WTC11 (cell line): ENCODE results near the gene ITPR1. TPM values are rescaled to one million over a fixed set of nuclear protein-coding genes. Genes with fewer than 3 reads are reported as not detected.

Experiments used
- ATAC-seq: fragments of 200-7000 bp; cut with Tn5 transposase; 2 replicates; pipeline ENCODE4 v1.10.0; 2021; ENCODE audit warnings: mild to moderate bottlenecking, moderate library complexity
- CTCF ChIA-PET: fragments of 300-600 bp; sonication (Branson Sonifier 250); formaldehyde crosslinking; loops from one replicate; lab custom pipeline; 2021; ENCODE audit warnings: antibody characterized with exemption; lab: Charles Lee
- POLR2A ChIA-PET: fragments of 350-600 bp; sonication (Branson Sonifier 250); formaldehyde crosslinking; loops from one replicate; lab custom pipeline; 2021; ENCODE audit warnings: antibody characterized with exemption; lab: Charles Lee
- DNase-seq: peaks from one replicate; pipeline ENCODE4 v3.0.0; 2021; ENCODE audit warnings: low spot score
- H3K27ac Mint-ChIP-seq: 2 replicates; pipeline ENCODE4 v1.8.0; 2021; ENCODE audit warnings: mixed read lengths
- H3K27me3 Mint-ChIP-seq: 2 replicates; pipeline ENCODE4 v1.8.0; 2021; ENCODE audit warnings: low read depth, mild to moderate bottlenecking, moderate library complexity, mixed read lengths
- H3K36me3 Mint-ChIP-seq: 2 replicates; pipeline ENCODE4 v1.8.0; 2021; ENCODE audit warnings: mixed read lengths
- H3K4me1 Mint-ChIP-seq: 2 replicates; pipeline ENCODE4 v1.8.0; 2022; ENCODE audit warnings: mixed read lengths
- H3K4me3 Mint-ChIP-seq: 2 replicates; pipeline ENCODE4 v1.8.0; 2021; ENCODE audit warnings: mild to moderate bottlenecking, moderate library complexity, mixed read lengths
- H3K9me3 Mint-ChIP-seq: 2 replicates; pipeline ENCODE4 v1.8.0; 2021; ENCODE audit warnings: mixed read lengths
- FOXJ3 ChIP-seq: sonication (generic); formaldehyde crosslinking; IDR thresholded peaks from 2 replicates; pipeline ENCODE4 v1.9.0; 2021; ENCODE audit warnings: missing genetic modification reagents, mild to moderate bottlenecking, borderline replicate concordance
- GRHL2 ChIP-seq: fragments of 250-450 bp; sonication (Bioruptor Pico); IDR thresholded peaks from 2 replicates; pipeline ENCODE4 v1.8.0; 2022; ENCODE audit warnings: mild to moderate bottlenecking, moderate library complexity; ENCODE audit not compliant: insufficient replicate concordance, severe bottlenecking
- HMGA2 ChIP-seq: fragments of 250-450 bp; sonication (Bioruptor Pico); IDR thresholded peaks from 2 replicates; pipeline ENCODE4 v1.4.0; 2021; ENCODE audit warnings: mild to moderate bottlenecking, moderate library complexity
- JUN ChIP-seq: sonication (generic); formaldehyde crosslinking; IDR thresholded peaks from 2 replicates; pipeline ENCODE4 v1.8.0; 2023; ENCODE audit warnings: mild to moderate bottlenecking, missing genetic modification reagents
- MLX ChIP-seq: sonication (generic); formaldehyde crosslinking; IDR thresholded peaks from 2 replicates; pipeline ENCODE4 v1.8.1; 2023; ENCODE audit warnings: mild to moderate bottlenecking, missing genetic modification reagents, moderate library complexity
- NR1H2 ChIP-seq: sonication (generic); formaldehyde crosslinking; IDR thresholded peaks from 2 replicates; pipeline ENCODE4 v1.9.0; 2021; ENCODE audit warnings: mild to moderate bottlenecking, moderate library complexity, missing genetic modification reagents
- NR2C2 ChIP-seq: sonication (generic); formaldehyde crosslinking; IDR thresholded peaks from 2 replicates; pipeline ENCODE4 v1.8.0; 2022; ENCODE audit warnings: mild to moderate bottlenecking, missing genetic modification reagents
- RELA ChIP-seq: sonication (generic); formaldehyde crosslinking; IDR thresholded peaks from 2 replicates; pipeline ENCODE4 v1.8.1; 2022; ENCODE audit warnings: missing genetic modification reagents, mild to moderate bottlenecking, borderline replicate concordance
- SMAD4 ChIP-seq: sonication (generic); formaldehyde crosslinking; IDR thresholded peaks from 2 replicates; pipeline ENCODE4 v1.8.0; 2022; ENCODE audit warnings: mild to moderate bottlenecking, missing genetic modification reagents
- USF2 ChIP-seq: sonication (generic); formaldehyde crosslinking; IDR thresholded peaks from 2 replicates; pipeline ENCODE4 v1.8.1; 2023; ENCODE audit warnings: mild to moderate bottlenecking, missing genetic modification reagents, moderate library complexity
- ZNF138 ChIP-seq: sonication (generic); formaldehyde crosslinking; conservative IDR thresholded peaks from 2 replicates; pipeline ENCODE4 v1.8.1; 2022; ENCODE audit warnings: mild to moderate bottlenecking, moderate library complexity, missing genetic modification reagents
- ZNF232 ChIP-seq: sonication (generic); formaldehyde crosslinking; IDR thresholded peaks from 2 replicates; pipeline ENCODE4 v1.8.0; 2022; ENCODE audit warnings: mild to moderate bottlenecking, missing genetic modification reagents
- ZNF263 ChIP-seq: sonication (generic); formaldehyde crosslinking; IDR thresholded peaks from 2 replicates; pipeline ENCODE4 v1.8.1; 2022; ENCODE audit warnings: low read depth, mild to moderate bottlenecking, moderate library complexity, missing genetic modification reagents
- ZNF317 ChIP-seq: sonication (generic); formaldehyde crosslinking; IDR thresholded peaks from 2 replicates; pipeline ENCODE4 v1.8.1; 2023; ENCODE audit warnings: low read depth, mild to moderate bottlenecking, moderate library complexity, missing genetic modification reagents, borderline replicate concordance
- ZNF425 ChIP-seq: fragments of 250-450 bp; sonication (Bioruptor Pico); conservative IDR thresholded peaks from 2 replicates; pipeline ENCODE4 v1.9.0; 2021; ENCODE audit warnings: mild to moderate bottlenecking
- total RNA-seq: library from RNA; stranded (reverse); gene quantifications from 3 replicates; pipeline ENCODE4 v1.2.3, GENCODE V29; 2021
- TF ChIP-seq, protein P1 (sequence below): sonication (generic); formaldehyde crosslinking; IDR thresholded peaks from 2 replicates; pipeline ENCODE4 v1.8.1; 2023; ENCODE audit warnings: mild to moderate bottlenecking, missing genetic modification reagents, borderline replicate concordance
- TF ChIP-seq, protein P2 (sequence below): fragments of 200-600 bp; IDR thresholded peaks from 2 replicates; pipeline ENCODE4 v1.8.0; 2022; ENCODE audit warnings: antibody characterized with exemption
- TF ChIP-seq, protein P3 (sequence below): fragments of 250-450 bp; sonication (Bioruptor Pico); IDR thresholded peaks from 2 replicates; pipeline ENCODE4 v1.9.0; 2021; ENCODE audit warnings: mild to moderate bottlenecking, borderline replicate concordance

ITPR1 gene
- total RNA-seq, 1 experiment from 2014 or later = 11.8 TPM

- Mint-ChIP-seq H3K9me3 (peaks cover 9% of the 10 kb centered on the region), H3K4me1 (no peaks in the 10 kb centered on the region), H3K36me3 (no peaks in the 10 kb centered on the region)
- CTCF ChIA-PET = no interaction called here
- no peak for TF ChIP-seq MLX (CRISPR knock-in tag)
- no peak for TF ChIP-seq USF2 (CRISPR knock-in tag)
- TF ChIP-seq HMGA2 (CRISPR knock-in tag) = no peak
- no peak for TF ChIP-seq SMAD4 (CRISPR knock-in tag)
- no peak for TF ChIP-seq ZNF317
- no peak for TF ChIP-seq ZNF425 (CRISPR knock-in tag)
- TF ChIP-seq NR2C2 (CRISPR knock-in tag) = no peak
- TF ChIP-seq GRHL2 (CRISPR knock-in tag) = no peak
- TF ChIP-seq NR1H2 (CRISPR knock-in tag) = no peak
- no peak for TF ChIP-seq ZNF232 (CRISPR knock-in tag)
- TF ChIP-seq ZNF138 (CRISPR knock-in tag) = no peak
- TF ChIP-seq, protein P1, sequence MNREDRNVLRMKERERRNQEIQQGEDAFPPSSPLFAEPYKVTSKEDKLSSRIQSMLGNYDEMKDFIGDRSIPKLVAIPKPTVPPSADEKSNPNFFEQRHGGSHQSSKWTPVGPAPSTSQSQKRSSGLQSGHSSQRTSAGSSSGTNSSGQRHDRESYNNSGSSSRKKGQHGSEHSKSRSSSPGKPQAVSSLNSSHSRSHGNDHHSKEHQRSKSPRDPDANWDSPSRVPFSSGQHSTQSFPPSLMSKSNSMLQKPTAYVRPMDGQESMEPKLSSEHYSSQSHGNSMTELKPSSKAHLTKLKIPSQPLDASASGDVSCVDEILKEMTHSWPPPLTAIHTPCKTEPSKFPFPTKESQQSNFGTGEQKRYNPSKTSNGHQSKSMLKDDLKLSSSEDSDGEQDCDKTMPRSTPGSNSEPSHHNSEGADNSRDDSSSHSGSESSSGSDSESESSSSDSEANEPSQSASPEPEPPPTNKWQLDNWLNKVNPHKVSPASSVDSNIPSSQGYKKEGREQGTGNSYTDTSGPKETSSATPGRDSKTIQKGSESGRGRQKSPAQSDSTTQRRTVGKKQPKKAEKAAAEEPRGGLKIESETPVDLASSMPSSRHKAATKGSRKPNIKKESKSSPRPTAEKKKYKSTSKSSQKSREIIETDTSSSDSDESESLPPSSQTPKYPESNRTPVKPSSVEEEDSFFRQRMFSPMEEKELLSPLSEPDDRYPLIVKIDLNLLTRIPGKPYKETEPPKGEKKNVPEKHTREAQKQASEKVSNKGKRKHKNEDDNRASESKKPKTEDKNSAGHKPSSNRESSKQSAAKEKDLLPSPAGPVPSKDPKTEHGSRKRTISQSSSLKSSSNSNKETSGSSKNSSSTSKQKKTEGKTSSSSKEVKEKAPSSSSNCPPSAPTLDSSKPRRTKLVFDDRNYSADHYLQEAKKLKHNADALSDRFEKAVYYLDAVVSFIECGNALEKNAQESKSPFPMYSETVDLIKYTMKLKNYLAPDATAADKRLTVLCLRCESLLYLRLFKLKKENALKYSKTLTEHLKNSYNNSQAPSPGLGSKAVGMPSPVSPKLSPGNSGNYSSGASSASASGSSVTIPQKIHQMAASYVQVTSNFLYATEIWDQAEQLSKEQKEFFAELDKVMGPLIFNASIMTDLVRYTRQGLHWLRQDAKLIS = no peak
- no peak for TF ChIP-seq JUN
- no peak for TF ChIP-seq ZNF263 (CRISPR knock-in tag)
- TF ChIP-seq, protein P2, sequence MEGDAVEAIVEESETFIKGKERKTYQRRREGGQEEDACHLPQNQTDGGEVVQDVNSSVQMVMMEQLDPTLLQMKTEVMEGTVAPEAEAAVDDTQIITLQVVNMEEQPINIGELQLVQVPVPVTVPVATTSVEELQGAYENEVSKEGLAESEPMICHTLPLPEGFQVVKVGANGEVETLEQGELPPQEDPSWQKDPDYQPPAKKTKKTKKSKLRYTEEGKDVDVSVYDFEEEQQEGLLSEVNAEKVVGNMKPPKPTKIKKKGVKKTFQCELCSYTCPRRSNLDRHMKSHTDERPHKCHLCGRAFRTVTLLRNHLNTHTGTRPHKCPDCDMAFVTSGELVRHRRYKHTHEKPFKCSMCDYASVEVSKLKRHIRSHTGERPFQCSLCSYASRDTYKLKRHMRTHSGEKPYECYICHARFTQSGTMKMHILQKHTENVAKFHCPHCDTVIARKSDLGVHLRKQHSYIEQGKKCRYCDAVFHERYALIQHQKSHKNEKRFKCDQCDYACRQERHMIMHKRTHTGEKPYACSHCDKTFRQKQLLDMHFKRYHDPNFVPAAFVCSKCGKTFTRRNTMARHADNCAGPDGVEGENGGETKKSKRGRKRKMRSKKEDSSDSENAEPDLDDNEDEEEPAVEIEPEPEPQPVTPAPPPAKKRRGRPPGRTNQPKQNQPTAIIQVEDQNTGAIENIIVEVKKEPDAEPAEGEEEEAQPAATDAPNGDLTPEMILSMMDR = no peak
- TF ChIP-seq, protein P3, sequence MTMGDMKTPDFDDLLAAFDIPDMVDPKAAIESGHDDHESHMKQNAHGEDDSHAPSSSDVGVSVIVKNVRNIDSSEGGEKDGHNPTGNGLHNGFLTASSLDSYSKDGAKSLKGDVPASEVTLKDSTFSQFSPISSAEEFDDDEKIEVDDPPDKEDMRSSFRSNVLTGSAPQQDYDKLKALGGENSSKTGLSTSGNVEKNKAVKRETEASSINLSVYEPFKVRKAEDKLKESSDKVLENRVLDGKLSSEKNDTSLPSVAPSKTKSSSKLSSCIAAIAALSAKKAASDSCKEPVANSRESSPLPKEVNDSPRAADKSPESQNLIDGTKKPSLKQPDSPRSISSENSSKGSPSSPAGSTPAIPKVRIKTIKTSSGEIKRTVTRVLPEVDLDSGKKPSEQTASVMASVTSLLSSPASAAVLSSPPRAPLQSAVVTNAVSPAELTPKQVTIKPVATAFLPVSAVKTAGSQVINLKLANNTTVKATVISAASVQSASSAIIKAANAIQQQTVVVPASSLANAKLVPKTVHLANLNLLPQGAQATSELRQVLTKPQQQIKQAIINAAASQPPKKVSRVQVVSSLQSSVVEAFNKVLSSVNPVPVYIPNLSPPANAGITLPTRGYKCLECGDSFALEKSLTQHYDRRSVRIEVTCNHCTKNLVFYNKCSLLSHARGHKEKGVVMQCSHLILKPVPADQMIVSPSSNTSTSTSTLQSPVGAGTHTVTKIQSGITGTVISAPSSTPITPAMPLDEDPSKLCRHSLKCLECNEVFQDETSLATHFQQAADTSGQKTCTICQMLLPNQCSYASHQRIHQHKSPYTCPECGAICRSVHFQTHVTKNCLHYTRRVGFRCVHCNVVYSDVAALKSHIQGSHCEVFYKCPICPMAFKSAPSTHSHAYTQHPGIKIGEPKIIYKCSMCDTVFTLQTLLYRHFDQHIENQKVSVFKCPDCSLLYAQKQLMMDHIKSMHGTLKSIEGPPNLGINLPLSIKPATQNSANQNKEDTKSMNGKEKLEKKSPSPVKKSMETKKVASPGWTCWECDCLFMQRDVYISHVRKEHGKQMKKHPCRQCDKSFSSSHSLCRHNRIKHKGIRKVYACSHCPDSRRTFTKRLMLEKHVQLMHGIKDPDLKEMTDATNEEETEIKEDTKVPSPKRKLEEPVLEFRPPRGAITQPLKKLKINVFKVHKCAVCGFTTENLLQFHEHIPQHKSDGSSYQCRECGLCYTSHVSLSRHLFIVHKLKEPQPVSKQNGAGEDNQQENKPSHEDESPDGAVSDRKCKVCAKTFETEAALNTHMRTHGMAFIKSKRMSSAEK = no peak
- no peak for TF ChIP-seq RELA (CRISPR knock-in tag)
- TF ChIP-seq FOXJ3 (CRISPR knock-in tag) = no peak
- TF ChIP-seq, all 79 proteins: peak for 0
- POLR2A ChIA-PET = no interaction called here
- DNase-seq = no peak
- no peak overlapping the region for H3K27ac Mint-ChIP-seq
- no peak overlapping the region for H3K4me3 Mint-ChIP-seq
- no peaks in the 10 kb centered on the region for H3K27me3 Mint-ChIP-seq
- ATAC-seq = no peak
Measured at GRCh38 chr3:4758957-4759656, 266.0 kb downstream of the ITPR1 start.
